Psoas muscle (tissue), 8 donors: ENCODE measurements around the gene HMCN2. TPM values are rescaled to one million over a fixed set of nuclear protein-coding genes. Genes with fewer than 3 reads are reported as not detected.

Experiments used
- ATAC-seq, 4 donors: fragments of 200-7000 bp; cut with Tn5 transposase; one replicate each; pipeline ENCODE4 v1.9.1; 2020; ENCODE audit warnings: moderate library complexity in 3 of 4, mild to moderate bottlenecking in 2 of 4
- DNase-seq, 2 donors: peaks; one replicate each; pipeline ENCODE4 v3.0.0-alpha.2; 2020
- H3K27ac ChIP-seq: fragments of 200-600 bp; one replicate; pipeline ENCODE4 v1.8.0; 2022
- H3K27me3 ChIP-seq, 3 donors: fragments of 200-600 bp in 1 of 3; one replicate each; pipeline versions ENCODE4 v1.6.1 to v1.8.0; 2013 to 2022; ENCODE audit warnings: low read length in 2 of 3, mild to moderate bottlenecking in 2 of 3, moderate library complexity in 1 of 3; ENCODE audit not compliant: insufficient read depth in 3 of 3
- H3K36me3 ChIP-seq, 2 donors: fragments of 200-600 bp in 1 of 2; one replicate each; pipeline versions ENCODE4 v1.6.1 to v1.8.0; 2013 to 2022; ENCODE audit warnings: low read depth in 1 of 2, mild to moderate bottlenecking in 1 of 2, moderate library complexity in 1 of 2; ENCODE audit not compliant: insufficient read depth in 1 of 2
- H3K4me1 ChIP-seq: fragments of 200-600 bp; one replicate; pipeline ENCODE4 v1.8.0; 2022
- H3K4me3 ChIP-seq: fragments of 200-600 bp; one replicate; pipeline ENCODE4 v1.8.0; 2022; ENCODE audit warnings: mild to moderate bottlenecking
- H3K9me3 ChIP-seq: fragments of 200-600 bp; one replicate; pipeline ENCODE4 v1.8.0; 2022
- CTCF ChIP-seq: fragments of 200-600 bp; IDR thresholded peaks from one replicate; pipeline ENCODE4 v1.8.0; 2022; ENCODE audit warnings: antibody characterized with exemption
- WGBS, 3 donors: extraction: QIAGEN DNeasy Blood & Tissue Kit; methylation state at CpG; one replicate each; pipeline versions ENCODE4 v1.1.6 to v1.1.7; 2013; 5-methylcytosine and 5-hydroxymethylcytosine counted together
- intact Hi-C, 2 donors: fragments of 100-400 bp; cut with DNase I; formaldehyde crosslinking; loops; one replicate each; pipeline versions ENCODE4 v1.11.0 to v1.14.2; 2022
- polyA plus RNA-seq, 3 donors: library from polyadenylated mRNA; stranded (reverse); fragments of 200-250 nt; gene quantifications; one replicate each; pipeline ENCODE4 v1.2.3, GENCODE V29; 2013
- total RNA-seq, 4 donors: library from RNA; stranded (reverse); fragmentation: NEBNext Ultra II Directional in 2 of 4; extraction: Animal tissue kit (Norgen Biotek cat#: 25700) in 2 of 4; gene quantifications; one replicate each; pipeline versions ENCODE4 v1.2.1 to v1.2.4, GENCODE V29; 2021 to 2023
- donor health status: healthy with polysubstance abuse.
- donor health status: DM: no; HTN: no; CAD: no; lungs with moderate emphysema.
- donor health status: Bipolar disorder and iron deficiency.
- donor health status: healthy.
- donor health status: DM: yes; HTN: yes; CAD: no.
- donor health status: DM: no; HTN: no; CAD: no.
- donor health status: DM: no; HTN: no; CAD: no.
- donor health status: DM: yes; HTN: yes; CAD: no.

Gene HMCN2
- total and polyA plus RNA-seq, 7 donors, result 3.6 to 13.2 (median 6.7) TPM

GRCh38 chr9:130308081-130308571, 42.6 kb downstream of the HMCN2 start:
- TF ChIP-seq CTCF, result no peak
- WGBS, 3 donors, result 34 to 42% (median 35%) methylated on average over 14 of the region's 14 CpGs
- Histone ChIP-seq H3K27me3 (peaks cover 0 to 62% (median 18%) of the 10 kb centered on the region in 3 donors), H3K4me1 (no peaks in the 10 kb centered on the region), H3K36me3 (no peaks in the 10 kb centered on the region), H3K27ac (no peak overlapping the region), H3K4me3 (no peak overlapping the region), H3K9me3 (no peaks in the 10 kb centered on the region)
- intact Hi-C loops, result no loop called here
- no peak for ATAC-seq
- peak in 1 of 2 donors; percentile 43 for DNase-seq

GRCh38 chr9:130309689-130310455, 44.3 kb downstream of the HMCN2 start:
- no peak for TF ChIP-seq CTCF
- H3K27ac ChIP-seq, result no peak overlapping the region
- 84 to 96% (median 88%) methylated on average over 13 of the region's 13 CpGs for WGBS, 3 donors
- intact Hi-C loops, result no loop called here
- no peaks in the 10 kb centered on the region for H3K9me3 ChIP-seq
- no peaks in the 10 kb centered on the region for H3K36me3 ChIP-seq
- peaks cover 0 to 55% (median 11%) of the 10 kb centered on the region in 3 donors for H3K27me3 ChIP-seq
- no peaks in the 10 kb centered on the region for H3K4me1 ChIP-seq
- peak in 1 of 2 donors; percentile 39 for DNase-seq
- no peak overlapping the region for H3K4me3 ChIP-seq
- ATAC-seq, result no peak

GRCh38 chr9:130310456-130310855, 44.9 kb downstream of the HMCN2 start:
- 63 to 89% (median 73%) methylated on average over 9 of the region's 9 CpGs for WGBS, 3 donors
- Histone ChIP-seq H3K4me1 (no peaks in the 10 kb centered on the region), H3K36me3 (no peaks in the 10 kb centered on the region), H3K9me3 (no peaks in the 10 kb centered on the region), H3K27ac (no peak overlapping the region), H3K27me3 (peaks cover 0 to 52% (median 13%) of the 10 kb centered on the region in 3 donors), H3K4me3 (no peak overlapping the region)
- intact Hi-C loops, result no loop called here
- TF ChIP-seq CTCF, result no peak
- ATAC-seq, result no peak
- DNase-seq, result peak in 1 of 2 donors; percentile 34

GRCh38 chr9:130311003-130311402, 45.4 kb downstream of the HMCN2 start:
- H3K9me3 ChIP-seq, result no peaks in the 10 kb centered on the region
- DNase-seq (peak in 1 of 2 donors; percentile 56), ATAC-seq (peak; percentile 11 to 45 (median 34))
- no peak overlapping the region for H3K27ac ChIP-seq
- intact Hi-C loops, result no loop called here
- H3K27me3 ChIP-seq, result peaks cover 0 to 50% (median 13%) of the 10 kb centered on the region in 3 donors
- no peak for TF ChIP-seq CTCF
- WGBS, 3 donors, result 33 to 72% (median 49%) methylated on average over 10 of the region's 10 CpGs
- no peak overlapping the region for H3K4me3 ChIP-seq
- H3K36me3 ChIP-seq, result no peaks in the 10 kb centered on the region
- H3K4me1 ChIP-seq, result no peaks in the 10 kb centered on the region
